Ovary (tissue), 3 donors: ENCODE data around the gene JARID2.

Source experiments
- CTCF ChIP-seq, 3 donors: fragments of 450-650 bp in 2 of 3; fragments of 200-600 bp in 1 of 3; IDR thresholded peaks; one replicate each; pipeline versions ENCODE4 v1.5.1 to v1.8.0; 2016 to 2022; ENCODE audit warnings: antibody characterized with exemption in 3 of 3, mild to moderate bottlenecking in 1 of 3
- EP300 ChIP-seq: sonication (generic); formaldehyde crosslinking; IDR thresholded peaks from one replicate; pipeline ENCODE4 v1.6.1; 2017; ENCODE audit warnings: antibody characterized with exemption
- donor health status: DM: no; HTN: no; CAD: no.

GRCh38 chr6:15293674-15294073 lies 47.8 kb downstream of the JARID2 start:
- TF ChIP-seq EP300 = no peak
- TF ChIP-seq CTCF (IDR thresholded peaks at IDR 0.05) = no peak
